ENCODE data around the gene GALR3. TPM values are rescaled to one million over a fixed set of nuclear protein-coding genes. Genes with fewer than 3 reads are reported as not detected.

GALR3 gene
- total RNA-seq, 3 donors from 2014 or later, result 0.44 TPM; not detected in 2

GRCh38 chr22:37812869-37813678, 10.1 kb upstream of the GALR3 start:
- TF ChIP-seq POLR2A (IDR thresholded peaks at IDR 0.05) (no peak), POLR2AphosphoS5 (IDR thresholded peaks at IDR 0.05) (no peak), CTCF (IDR thresholded peaks at IDR 0.05) (no peak)
- intact Hi-C loops (cut with DNase I; ENCODE audit: low total_unique reads), result no loop called here
- no peak overlapping the region for H3K27ac ChIP-seq

GRCh38 chr22:37815593-37815992, 7.6 kb upstream of the GALR3 start:
- TF ChIP-seq CTCF (IDR thresholded peaks at IDR 0.05) (no peak), POLR2AphosphoS5 (IDR thresholded peaks at IDR 0.05) (no peak), POLR2A (IDR thresholded peaks at IDR 0.05) (no peak)
- Histone ChIP-seq H3K9me3 (no peaks in the 10 kb centered on the region), H3K27me3 (no peaks in the 10 kb centered on the region), H3K4me3 (no peak overlapping the region), H3K4me1 (peaks cover 0 to 4% of the 10 kb centered on the region in 2 donors), H3K27ac (no peak overlapping the region), H3K36me3 (no peaks in the 10 kb centered on the region)
- intact Hi-C loops (cut with DNase I; ENCODE audit: low total_unique reads), result loop anchor here (1.0 kb wide), 1 partner anchor 154 kb away; no protein-coding TSS in a partner anchor
- DNase-seq (ENCODE audit: low spot score in 2 of 2), result no peak

More at GRCh38 chr22:37812869-37813678, 10.1 kb upstream of the GALR3 start:
- Histone ChIP-seq H3K9me3 (no peaks in the 10 kb centered on the region), H3K4me1 (peaks cover 0 to 4% of the 10 kb centered on the region in 2 donors), H3K36me3 (no peaks in the 10 kb centered on the region), H3K4me3 (no peak overlapping the region), H3K27me3 (no peaks in the 10 kb centered on the region)
- no peak for DNase-seq (ENCODE audit: low spot score in 2 of 2)

- no peaks in the 10 kb centered on the region for H3K27me3 ChIP-seq
- no peak for DNase-seq (ENCODE audit: low spot score in 2 of 2)
- no peak overlapping the region for H3K4me3 ChIP-seq
- intact Hi-C loops (cut with DNase I; ENCODE audit: low total_unique reads), result no loop called here
- H3K36me3 ChIP-seq, result no peaks in the 10 kb centered on the region
- H3K4me1 ChIP-seq, result peaks cover 0 to 4% of the 10 kb centered on the region in 2 donors
- no peaks in the 10 kb centered on the region for H3K9me3 ChIP-seq
- TF ChIP-seq POLR2AphosphoS5 (IDR thresholded peaks at IDR 0.05), result no peak
- TF ChIP-seq CTCF (IDR thresholded peaks at IDR 0.05), result no peak
- no peak for TF ChIP-seq POLR2A (IDR thresholded peaks at IDR 0.05)
- no peak overlapping the region for H3K27ac ChIP-seq
These were observed 6.5 kb upstream of the GALR3 start for GRCh38 chr22:37816543-37817180.

GRCh38 chr22:37817705-37818408, 5.3 kb upstream of the GALR3 start:
- Histone ChIP-seq H3K4me1 (peaks cover 0 to 4% of the 10 kb centered on the region in 2 donors), H3K9me3 (no peaks in the 10 kb centered on the region), H3K4me3 (peak overlapping the region; percentile 32 to 65 (median 48)), H3K27me3 (peaks cover 0 to 4% of the 10 kb centered on the region in 2 donors), H3K36me3 (no peaks in the 10 kb centered on the region), H3K27ac (no peak overlapping the region)
- peak; percentile 71 to 84 for DNase-seq (ENCODE audit: low spot score in 2 of 2)
- TF ChIP-seq POLR2AphosphoS5 (IDR thresholded peaks at IDR 0.05) (peak in 2 of 3 donors; percentile 15 to 39), CTCF (IDR thresholded peaks at IDR 0.05) (peak; percentile 90 to 95 (median 94)), POLR2A (IDR thresholded peaks at IDR 0.05) (no peak)
- intact Hi-C loops (cut with DNase I; ENCODE audit: low total_unique reads), result no loop called here
